Right ventricle myocardium superior (tissue), 1 donor: ENCODE results near the gene MN1. TPM values are rescaled to one million over a fixed set of nuclear protein-coding genes. Genes with fewer than 3 reads are reported as not detected.

Experiments used
- ATAC-seq: fragments of 200-7000 bp; cut with Tn5 transposase; one replicate; pipeline ENCODE4 v1.9.1; 2020; ENCODE audit warnings: mild to moderate bottlenecking; ENCODE audit not compliant: poor library complexity
- DNase-seq: peaks from one replicate; pipeline ENCODE4 v3.0.0-alpha.2; 2020
- intact Hi-C: fragments of 100-400 bp; cut with DNase I; formaldehyde crosslinking; loops from one replicate; pipeline ENCODE4 v1.11.2; 2022
- total RNA-seq: library from RNA; stranded (reverse); fragmentation: NEBNext Ultra II Directional; extraction: Animal tissue kit (Norgen Biotek cat#: 25700); gene quantifications from one replicate; pipeline ENCODE4 v1.2.1, GENCODE V29; 2021
- donor health status: DM: no; HTN: yes; CAD: no; lungs with severe emphysema.

The MN1 gene
- total RNA-seq, 1 donor from 2014 or later: 6.3 TPM

GRCh38 chr22:27730641-27731433 is 70.7 kb downstream of the MN1 start:
- DNase-seq (no peak), ATAC-seq (no peak)
- intact Hi-C loops: loop anchor here (5.0 kb wide), 1 partner anchor 66 kb away; no protein-coding TSS in a partner anchor

- DNase-seq (no peak), ATAC-seq (no peak)
- intact Hi-C loops: no loop called here
Observed at GRCh38 chr22:27729246-27729645, 72.3 kb downstream of the MN1 start.

DNA sequence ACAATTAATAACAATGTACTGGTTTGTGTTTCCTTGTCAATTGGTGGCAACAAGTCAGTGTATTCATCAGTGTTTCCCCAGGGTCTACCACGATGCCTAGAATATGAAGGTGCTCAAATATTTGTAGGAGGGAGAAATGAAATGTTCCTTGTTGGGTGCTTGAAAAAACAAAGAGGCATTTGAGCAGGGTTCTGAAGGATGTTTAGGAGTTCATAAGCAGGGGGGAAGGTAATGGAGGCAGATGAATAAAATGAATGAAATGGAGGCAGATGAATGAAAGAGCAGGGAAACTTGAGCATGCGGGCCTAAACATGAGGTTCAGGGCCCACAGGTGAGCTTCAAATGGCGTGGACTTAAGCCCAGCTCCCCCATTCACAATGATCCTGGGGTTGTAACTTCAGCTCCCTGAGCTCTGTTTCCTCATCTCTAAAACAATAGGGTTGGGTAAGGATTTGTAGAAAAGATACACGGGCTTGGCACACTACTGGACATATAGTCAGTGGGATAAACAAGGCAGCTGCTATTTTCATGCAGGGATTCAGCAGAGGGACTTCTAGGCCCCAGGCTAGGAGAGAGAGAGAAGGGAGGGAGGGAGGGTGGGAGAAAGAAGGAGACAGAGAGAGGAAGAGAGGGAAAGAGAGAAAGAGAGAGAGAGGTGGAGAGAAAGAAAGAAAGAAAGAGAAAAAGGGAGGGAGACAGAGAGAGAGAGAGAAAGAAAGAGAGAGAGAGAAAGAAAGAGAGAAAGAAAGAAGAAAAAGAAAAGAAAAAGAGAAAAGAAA is 73.7 kb downstream of the MN1 start:
- DNase-seq (no peak), ATAC-seq (no peak)
- intact Hi-C loops: no loop called here

GRCh38 chr22:27726686-27727449 is 74.7 kb downstream of the MN1 start:
- peak; percentile 89 for ATAC-seq
- intact Hi-C loops: no loop called here

GRCh38 chr22:27726331-27726685 is 75.2 kb downstream of the MN1 start:
- ATAC-seq (peak; percentile 35), DNase-seq (no peak)
- intact Hi-C loops: no loop called here

More at GRCh38 chr22:27726686-27727449, 74.7 kb downstream of the MN1 start:
- DNase-seq: peak; percentile 82

- ATAC-seq (no peak), DNase-seq (no peak)
- intact Hi-C loops: no loop called here
Observed at GRCh38 chr22:27725661-27726060, 75.9 kb downstream of the MN1 start.

- ATAC-seq (no peak), DNase-seq (no peak)
- intact Hi-C loops: no loop called here
Observed at GRCh38 chr22:27724709-27725108, 76.8 kb downstream of the MN1 start.

GRCh38 chr22:27724157-27724556 is 77.4 kb downstream of the MN1 start:
- no peak for DNase-seq
- intact Hi-C loops: no loop called here
- ATAC-seq: no peak

DNA sequence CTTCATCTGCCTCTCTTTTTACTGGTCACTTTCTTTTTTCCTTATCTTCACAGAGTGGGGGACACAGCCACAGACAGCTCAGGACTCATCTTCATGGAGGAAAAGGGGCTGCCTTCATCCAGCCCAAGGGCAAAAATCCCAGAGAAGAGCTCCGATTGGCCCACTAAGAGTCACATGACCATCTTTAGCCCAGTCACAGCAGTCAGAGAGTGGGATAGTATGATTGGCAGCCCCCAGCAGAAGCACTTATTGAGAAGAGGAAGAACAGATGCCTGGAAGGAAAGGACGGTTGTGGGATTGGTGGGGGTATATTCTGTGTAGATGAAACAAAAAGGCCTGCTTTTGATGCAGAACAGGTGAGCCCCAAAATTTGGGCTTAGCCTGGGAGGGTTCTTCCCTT is 77.8 kb downstream of the MN1 start:
- ATAC-seq (no peak), DNase-seq (no peak)
- intact Hi-C loops: no loop called here

GRCh38 chr22:27723158-27723557 is 78.4 kb downstream of the MN1 start:
- intact Hi-C loops: no loop called here
- no peak for DNase-seq
- no peak for ATAC-seq

DNA sequence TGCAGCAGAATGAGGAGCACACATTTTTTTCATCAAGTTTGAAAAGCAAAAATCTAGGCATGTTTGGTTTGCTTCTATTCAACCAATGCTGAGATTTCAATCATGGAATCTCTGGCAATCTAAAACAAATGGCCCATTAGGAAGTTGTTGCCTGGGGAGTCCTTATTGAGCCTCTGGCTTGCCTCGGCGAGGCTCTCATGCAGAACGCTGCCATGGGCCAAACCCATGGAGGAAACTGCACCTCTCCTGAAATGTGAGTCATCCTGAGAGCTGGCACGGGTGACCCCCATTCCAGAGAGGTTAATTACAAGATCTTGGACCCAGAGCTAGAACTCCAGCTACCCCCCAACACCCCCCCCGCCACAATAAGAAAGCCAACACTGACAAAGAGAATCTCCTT is 80.7 kb downstream of the MN1 start:
- intact Hi-C loops: no loop called here
- no peak for ATAC-seq
- no peak for DNase-seq

DNA sequence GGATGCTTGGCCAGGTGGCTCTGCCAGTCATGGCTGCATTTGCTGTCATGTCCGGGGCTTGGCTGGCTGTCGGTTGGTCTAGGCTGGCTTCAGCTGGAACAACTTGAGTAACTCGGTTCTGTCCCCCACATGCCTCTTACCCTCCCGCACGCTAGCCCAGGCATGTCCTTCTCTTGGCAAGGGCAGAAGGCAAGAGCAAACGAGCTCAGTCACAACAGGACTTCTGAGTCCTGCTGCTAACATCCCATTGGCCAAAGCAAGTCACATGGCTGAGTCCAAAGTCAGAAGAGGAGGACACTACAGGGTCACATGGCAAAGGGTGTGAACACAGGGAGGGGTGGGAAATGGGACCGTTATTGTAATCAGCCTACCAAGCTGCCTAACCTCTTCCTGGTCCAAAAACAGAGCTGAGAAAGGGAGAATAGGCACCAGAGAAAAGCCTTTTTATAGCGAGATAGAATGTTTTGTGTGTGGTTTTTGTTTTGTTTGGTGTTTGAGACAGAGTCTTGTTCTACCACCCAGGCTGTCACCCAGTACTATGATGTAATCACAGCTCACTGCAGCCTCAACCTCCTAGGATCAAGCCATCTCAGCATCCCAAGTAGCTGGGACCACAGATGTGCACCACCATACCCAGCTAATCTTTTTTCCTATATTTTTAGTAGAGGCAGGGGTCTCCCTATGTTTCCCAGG is 81.9 kb downstream of the MN1 start:
- no peak for DNase-seq
- intact Hi-C loops: no loop called here
- ATAC-seq: peak; percentile 38

- intact Hi-C loops: no loop called here
- ATAC-seq: no peak
- DNase-seq: no peak
Observed at GRCh38 chr22:27719036-27719347, 82.6 kb downstream of the MN1 start.

DNA sequence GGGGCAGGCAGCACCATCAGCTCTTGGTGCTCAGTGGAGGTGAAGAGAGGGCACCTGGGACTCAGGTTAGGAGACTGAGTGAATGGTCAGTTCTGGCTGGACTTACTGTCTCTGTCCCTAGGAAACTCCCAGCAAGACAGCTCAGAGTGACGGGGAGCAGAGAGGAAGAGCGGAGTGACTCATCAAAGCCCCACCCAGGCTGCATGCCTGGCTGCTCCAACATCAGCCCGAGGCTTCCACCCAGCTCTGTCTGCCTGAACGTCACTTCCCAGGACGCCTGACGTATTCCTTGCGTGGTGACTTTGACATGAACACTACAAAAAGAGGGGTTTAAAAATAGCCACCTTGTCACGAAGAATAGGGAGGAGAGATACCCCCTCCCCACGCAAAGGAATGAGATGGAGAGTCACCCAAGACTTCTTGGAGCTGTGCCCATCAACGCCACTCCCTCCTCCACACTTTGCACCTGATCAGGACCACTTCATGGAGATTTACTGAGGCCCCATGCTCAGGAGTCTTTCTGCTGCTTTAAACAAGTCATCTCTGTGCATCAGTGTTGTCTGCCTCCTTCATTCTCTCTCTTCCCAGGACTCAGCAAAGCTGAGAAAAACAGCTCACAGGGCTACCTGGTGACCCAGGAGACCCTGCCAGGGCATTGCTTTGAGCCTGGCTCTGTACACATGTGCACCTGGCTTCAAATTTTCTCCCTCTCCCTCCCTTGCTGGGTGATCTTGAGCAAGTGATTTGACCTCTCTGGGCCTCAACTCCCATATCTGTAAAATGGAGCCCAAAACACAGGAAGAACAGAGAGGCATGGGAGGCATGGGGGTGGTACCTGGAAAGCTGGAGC is 83.1 kb downstream of the MN1 start:
- DNase-seq (peak; percentile 80), ATAC-seq (peak; percentile 87)
- intact Hi-C loops: no loop called here

DNA sequence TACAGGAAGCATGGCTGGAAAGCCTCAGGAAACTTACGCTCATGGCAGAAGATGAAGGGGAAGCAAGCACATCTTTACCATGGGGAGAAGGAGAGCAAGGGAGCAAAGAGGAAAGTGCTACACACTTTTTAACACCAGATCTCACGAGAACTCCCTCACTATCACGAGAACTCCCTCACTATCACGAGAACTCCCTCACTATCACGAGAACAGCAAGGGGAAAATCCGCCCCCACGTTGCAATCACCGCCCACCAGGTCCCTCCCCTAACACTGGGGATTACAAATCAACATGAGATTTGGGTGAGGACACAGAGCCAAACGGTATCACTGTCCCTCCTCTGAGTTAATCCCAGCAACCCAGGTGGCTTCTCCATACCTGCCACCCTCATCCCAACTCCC is 84.5 kb downstream of the MN1 start:
- no peak for DNase-seq
- ATAC-seq: no peak
- intact Hi-C loops: no loop called here

GRCh38 chr22:27716074-27716473 is 85.5 kb downstream of the MN1 start:
- DNase-seq: no peak
- ATAC-seq: no peak
- intact Hi-C loops: no loop called here

DNA sequence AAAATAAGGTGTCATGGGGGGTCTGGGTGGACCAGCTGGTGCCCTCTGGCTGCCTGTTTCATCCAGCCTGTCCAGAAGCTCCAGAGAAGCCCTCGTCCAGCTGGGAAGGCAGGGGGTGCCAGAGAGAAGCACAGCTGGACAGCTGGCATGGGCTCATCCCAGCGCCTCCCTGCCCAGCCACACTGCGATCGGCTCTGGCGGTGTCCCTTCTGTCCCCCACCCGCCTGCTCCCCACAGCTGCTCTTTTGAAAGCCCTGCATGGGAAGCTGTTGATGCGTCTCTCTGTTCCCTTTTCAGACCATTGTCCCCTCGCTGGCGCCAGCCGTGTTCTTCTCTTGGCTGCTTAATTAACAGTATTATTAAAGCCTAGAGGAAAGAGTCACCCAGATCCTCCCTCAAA is 86.5 kb downstream of the MN1 start:
- DNase-seq: no peak
- intact Hi-C loops: no loop called here
- no peak for ATAC-seq

- DNase-seq (no peak), ATAC-seq (no peak)
- intact Hi-C loops: no loop called here
Observed at GRCh38 chr22:27714068-27714467, 87.5 kb downstream of the MN1 start.
